KG1 (cell line): ENCODE results near the gene BACE1-AS.
"Not testable (repeated sequence)": the region's sequence is repeated elsewhere in the genome, so short reads cannot be mapped to it uniquely, and the experiment has no call there.

Experiments used
- DNase-seq: peaks from one replicate; lab custom pipeline; 2025; lab: John Stamatoyannopoulos, UW

The BACE1-AS gene

DNA sequence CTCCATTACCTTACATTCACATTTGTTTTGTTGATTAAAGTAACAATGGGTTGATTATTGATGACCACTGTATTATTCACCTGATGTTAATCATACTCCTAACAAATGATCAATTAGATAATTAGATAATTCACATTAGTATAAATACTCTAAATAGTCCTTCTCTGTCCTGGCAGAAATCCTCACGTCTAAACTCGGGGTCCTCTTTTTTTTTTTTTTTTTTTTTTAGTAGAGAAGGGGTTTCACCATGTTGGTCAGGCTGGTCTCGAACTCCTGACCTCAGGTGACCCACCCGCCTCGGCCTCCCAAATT is 36.1 kb downstream of the BACE1-AS start:
- DNase-seq = not testable (repeated sequence)

DNA sequence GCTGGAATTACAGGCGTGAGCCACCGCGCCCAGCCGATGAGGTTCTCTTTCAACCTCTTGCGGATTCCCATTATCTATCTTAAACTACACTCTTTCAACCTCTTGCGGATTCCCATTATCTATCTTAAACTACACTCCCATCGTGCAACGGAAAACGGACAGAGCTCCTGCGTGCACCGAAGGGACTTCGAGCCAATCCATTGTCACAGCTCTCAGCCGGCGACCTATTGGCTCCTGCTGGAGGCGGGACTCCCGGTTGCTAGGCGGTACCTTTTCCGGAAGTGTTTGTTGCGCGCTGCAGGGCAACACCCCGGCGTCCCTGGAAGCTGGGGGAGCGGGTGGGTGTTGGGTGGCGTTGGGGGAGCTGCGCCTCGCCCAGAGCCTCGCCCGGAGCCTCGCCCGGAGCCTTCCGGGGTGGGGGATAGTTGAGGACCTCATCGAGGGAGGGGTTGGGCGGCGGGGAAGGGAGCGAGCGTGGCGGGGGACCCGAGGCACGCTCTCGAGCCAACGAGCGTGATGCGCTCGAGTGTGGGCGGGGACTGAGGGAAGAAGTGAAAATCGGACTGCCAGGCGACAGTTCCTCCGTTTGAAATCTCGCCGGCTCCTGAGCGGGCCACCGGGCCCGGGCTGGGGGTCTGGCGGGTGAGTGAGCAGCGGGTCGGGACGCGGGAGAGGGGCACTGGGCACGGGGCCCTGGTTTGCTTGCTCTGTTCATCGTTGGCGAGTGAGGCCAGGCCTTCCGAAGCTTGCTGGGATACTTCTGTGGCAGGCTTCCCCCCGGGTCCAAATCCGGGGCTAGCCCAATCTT is 36.6 kb downstream of the BACE1-AS start, which contains the start of gene CEP164:
TSS of gene CEP164 (plus strand) at position 288 of the 808 bp plus-strand sequence. CDS start 10,733 bp downstream, outside the sequence.
- DNase-seq = peak; percentile 95

DNA sequence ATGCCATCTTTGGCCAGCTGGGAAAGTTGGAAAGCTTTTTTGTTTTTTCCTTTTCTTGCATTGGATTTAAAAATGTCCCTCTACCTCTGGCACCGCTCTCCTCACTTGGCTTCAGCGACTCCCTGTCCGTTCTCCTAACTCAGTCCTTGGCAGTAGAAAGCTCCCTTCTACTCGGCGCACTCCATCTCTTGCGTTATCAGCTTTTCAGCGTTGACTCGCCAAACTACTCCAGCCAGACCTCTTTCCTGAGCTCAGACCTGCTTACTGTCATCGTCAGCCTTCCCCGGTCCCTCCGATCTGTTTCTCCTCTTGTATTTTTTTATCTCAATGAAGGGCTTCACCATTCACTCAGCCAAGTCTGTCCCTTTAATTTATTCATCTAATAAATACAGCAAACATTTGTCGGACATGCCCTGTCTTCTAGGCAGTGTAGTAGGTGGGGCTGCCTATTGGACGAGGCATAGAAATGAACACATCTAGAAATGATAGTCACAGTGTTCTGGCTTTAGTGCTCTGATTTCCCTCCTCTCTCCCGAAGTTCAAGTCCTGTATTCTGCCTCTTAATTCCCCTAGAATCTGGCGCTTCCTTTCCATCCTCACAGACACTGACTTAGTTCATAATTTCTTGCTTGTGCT is 37.3 kb downstream of the BACE1-AS start:
- DNase-seq = no peak

DNA sequence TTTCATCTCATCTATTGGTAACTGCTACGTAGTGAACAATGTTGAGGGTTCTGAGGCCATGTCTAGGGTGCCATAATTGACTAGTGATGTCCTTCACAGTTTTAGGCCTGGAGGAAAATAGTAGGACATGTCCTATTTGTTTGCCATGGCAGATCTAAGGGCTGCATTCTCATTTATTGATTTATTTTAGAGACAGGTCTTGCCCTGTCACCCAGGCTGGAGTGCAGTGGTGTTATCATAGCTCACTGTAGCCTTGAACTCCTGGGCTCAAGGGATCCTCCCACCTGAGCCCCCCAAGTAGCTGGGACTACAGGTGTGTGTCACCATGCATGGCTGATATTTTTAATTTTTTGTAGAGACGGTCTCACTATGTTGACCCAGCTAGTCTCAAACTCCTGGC is 41.7 kb downstream of the BACE1-AS start:
- no peak for DNase-seq

DNA sequence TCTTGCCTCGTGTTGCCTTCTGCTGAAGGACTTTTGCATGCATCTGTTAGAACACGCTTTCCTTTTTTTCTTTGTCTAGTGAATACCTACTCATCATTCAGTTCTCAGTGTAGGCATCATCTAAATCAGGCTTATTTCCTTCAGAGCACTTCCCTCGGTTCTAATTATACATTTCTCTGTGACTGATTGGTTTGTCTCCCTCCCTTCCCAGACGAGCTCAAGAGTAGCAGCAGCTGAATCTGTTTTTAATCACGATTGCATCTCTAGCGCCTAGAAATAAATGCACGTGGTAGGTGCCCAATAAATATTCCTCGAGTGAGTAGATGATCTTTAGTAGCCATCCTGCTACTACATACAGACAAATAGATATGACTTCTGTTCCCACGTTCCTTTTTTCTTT is 42.8 kb downstream of the BACE1-AS start:
- no peak for DNase-seq

DNA sequence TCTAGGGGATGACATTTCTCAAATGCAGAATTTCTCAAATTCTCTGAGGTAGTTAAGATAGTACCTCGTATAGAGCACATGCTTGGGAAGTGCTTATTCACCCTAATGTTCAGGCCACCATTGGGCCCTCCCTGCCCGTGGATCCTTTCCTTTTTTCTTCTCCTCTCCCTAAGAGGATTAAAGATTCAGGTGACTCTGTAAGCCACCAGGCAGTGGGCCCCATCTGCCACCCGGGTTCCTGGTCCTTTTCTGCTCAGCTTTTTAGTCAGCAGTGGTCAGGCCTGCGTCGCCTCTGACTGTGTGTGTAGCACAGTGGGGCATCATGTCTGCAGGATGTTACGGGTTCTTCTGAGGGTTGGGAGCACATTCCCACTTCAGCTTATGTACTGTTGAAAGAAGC is 43.8 kb downstream of the BACE1-AS start:
- no peak for DNase-seq

DNA sequence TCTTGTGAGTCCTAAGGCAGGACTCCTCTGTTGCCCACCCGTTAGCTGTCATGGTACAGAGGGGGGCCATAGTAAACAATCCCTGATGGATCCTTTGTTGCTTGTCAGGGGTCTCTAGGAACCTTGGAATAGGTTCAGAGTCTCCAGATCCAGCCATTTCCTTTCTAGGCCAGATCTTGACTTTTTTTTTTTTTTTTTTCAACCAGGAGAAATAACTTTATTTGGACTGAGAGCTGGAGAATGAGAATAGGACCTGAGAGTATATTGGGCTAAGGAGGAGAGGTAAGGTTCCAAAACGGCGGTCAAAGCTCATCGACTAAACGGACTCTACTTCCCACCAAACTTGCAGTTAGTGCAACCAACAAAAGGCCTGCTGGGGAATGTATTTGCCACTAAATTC is 44.3 kb downstream of the BACE1-AS start:
- no peak for DNase-seq

DNA sequence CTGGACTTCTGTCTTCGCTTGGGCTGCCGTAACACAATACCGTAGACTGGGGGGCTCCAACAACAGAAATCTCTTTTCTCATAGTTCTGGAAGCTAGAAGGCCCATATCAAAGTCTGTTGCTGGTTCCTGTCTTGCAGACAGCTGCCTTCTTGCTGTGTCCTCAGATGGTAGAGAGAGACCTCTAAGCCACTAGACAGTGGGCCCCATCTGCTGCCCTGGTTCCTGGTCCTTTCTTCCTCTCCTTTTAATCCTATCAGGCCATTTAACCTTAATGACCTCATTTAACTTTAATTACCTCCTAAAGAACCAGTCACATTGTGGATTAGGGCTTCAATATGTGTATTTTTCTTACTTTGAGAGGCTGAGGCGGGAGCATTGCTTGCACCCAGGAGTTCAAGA is 45.9 kb downstream of the BACE1-AS start:
- no peak for DNase-seq
